ENCODE results near the gene TUT4.

DNA sequence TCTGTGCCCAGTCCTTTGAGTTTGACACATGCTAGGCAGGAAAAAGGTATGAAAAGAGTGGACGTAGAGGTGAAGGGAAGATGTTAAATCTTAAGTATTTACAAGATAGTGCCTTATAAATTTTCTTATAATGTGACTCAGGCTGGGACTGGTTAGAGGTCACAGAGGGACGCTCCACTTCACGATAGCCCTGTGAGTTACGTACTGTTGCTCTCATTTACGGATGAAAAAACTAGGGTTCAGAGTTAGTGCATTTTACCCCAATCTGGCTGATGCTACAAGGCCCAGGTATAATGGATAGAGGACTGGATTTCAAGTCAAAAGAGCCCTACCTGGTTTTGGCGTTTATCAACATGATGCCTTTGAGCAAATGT, 1.4 kb upstream of the TUT4 start:
- TF ChIP-seq CTCF (IDR thresholded peaks at IDR 0.05; ENCODE audit: low read length) (no peak), EZH2 (IDR thresholded peaks at IDR 0.05; ENCODE audit: borderline replicate concordance, low read length) (no peak)
